Fibroblast of skin of back (primary cell): ENCODE data around the gene CAMTA1.

Experiments
- DNase-seq: peaks from one replicate; pipeline ENCODE4 v3.0.0-alpha.2; 2013

CAMTA1 gene

DNA sequence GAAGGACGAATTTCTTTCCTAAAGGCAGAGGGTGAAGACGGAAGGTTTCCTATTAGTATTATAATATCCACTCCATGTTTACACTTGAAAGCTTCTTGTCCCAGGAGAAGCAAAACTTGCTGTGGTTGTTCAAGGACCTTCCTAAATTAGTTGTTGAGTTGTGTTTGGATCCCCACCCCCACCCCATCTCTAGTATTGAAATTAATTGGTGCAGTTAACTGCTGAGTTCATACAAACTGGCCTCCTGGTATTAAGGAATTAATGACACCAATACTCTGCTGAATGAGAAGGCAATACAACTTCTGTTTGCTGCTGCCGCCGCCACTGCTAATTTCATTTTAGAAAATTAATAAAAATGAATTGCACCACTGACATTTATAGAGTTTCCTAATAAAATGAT is 308.8 kb downstream of the CAMTA1 start:
- DNase-seq = no peak

GRCh38 chr1:7094509-7094908 is 309.3 kb downstream of the CAMTA1 start:
- no peak for DNase-seq

- DNase-seq = no peak
Observed at GRCh38 chr1:7095343-7095964, 310.2 kb downstream of the CAMTA1 start.

- DNase-seq = no peak
Observed at GRCh38 chr1:7097938-7098592, 312.8 kb downstream of the CAMTA1 start.

DNA sequence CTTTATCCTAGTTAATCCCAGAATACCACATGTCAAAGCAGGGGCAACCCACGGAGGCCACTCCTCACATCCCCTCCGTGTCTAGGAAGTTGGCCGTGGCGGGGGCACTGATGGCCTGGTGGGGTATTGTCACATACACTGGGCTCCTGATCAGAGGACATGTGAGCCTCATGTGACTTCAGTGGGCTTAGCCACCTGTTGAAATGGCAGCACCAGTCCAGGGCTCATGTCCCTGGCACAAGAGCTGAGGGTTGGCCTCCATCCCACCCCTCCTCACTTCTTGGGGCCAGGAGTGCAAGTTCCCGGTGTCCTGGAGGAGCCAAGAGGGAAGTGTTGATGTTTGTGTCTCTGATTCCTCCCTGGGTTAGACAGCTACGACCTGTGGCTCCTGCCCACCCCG is 313.4 kb downstream of the CAMTA1 start:
- DNase-seq = no peak

GRCh38 chr1:7100479-7100878 is 315.2 kb downstream of the CAMTA1 start:
- no peak for DNase-seq

GRCh38 chr1:7101187-7101586 is 315.9 kb downstream of the CAMTA1 start:
- peak; percentile 37 for DNase-seq

GRCh38 chr1:7103361-7103782 is 318.1 kb downstream of the CAMTA1 start:
- DNase-seq = no peak

DNA sequence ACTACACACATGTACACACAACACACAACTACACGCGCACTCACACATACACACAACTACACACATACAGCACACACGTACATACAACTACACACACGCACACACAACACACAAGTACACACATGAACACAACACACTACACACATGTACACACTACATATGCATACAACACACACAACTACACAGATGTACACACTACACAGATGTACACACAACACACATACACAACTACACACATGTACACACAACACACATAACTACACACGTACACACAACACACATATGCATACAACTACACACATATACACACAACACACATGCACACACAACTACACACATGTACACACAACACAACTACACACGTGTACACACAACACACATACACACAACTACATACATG is 318.6 kb downstream of the CAMTA1 start:
- no peak for DNase-seq

GRCh38 chr1:7104339-7104738 is 319.1 kb downstream of the CAMTA1 start:
- no peak for DNase-seq

- no peak for DNase-seq
Observed at GRCh38 chr1:7105269-7105668, 320.0 kb downstream of the CAMTA1 start.

- DNase-seq = no peak
Observed at GRCh38 chr1:7106442-7107108, 321.3 kb downstream of the CAMTA1 start.

DNA sequence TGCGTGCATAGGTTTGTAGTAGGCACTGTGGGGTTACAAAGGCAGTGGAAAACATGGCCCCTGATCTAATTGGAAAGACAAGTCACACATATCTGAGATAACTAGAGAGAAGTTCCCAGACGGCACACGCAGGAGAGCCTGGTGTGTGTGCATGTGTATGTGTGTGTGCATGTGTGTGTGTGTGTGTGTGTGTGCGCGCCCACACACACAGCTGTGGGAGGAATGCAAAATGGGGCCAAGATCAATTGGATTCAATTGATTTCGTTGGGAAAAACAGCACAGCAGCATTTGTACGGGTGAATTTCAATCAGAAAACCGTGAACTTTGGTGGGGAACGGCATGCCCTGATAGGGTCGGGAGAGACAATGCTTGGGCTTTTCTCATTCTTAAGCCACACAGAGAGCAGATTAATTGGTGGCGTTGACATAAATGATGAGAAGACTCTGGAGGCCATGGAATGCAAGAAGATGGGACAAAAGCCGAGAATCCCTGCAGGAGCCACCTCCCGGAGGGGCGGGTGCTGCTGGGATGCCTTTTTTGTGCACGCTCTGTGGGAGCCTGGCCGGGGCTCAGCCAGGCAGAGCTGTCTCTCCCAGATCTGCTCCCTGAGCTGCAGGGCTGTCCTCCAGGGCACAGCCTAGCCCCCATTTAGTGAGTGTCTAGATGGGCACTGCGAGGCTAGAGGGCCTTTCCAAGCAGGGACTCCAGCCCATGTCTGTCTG is 322.0 kb downstream of the CAMTA1 start:
- no peak for DNase-seq

GRCh38 chr1:7108251-7108650 is 323.0 kb downstream of the CAMTA1 start:
- DNase-seq = no peak

- DNase-seq = no peak
Observed at GRCh38 chr1:7109901-7110300, 324.6 kb downstream of the CAMTA1 start.

- no peak for DNase-seq
Observed at GRCh38 chr1:7110321-7110720, 325.1 kb downstream of the CAMTA1 start.

GRCh38 chr1:7111853-7112252 is 326.6 kb downstream of the CAMTA1 start:
- DNase-seq = no peak

DNA sequence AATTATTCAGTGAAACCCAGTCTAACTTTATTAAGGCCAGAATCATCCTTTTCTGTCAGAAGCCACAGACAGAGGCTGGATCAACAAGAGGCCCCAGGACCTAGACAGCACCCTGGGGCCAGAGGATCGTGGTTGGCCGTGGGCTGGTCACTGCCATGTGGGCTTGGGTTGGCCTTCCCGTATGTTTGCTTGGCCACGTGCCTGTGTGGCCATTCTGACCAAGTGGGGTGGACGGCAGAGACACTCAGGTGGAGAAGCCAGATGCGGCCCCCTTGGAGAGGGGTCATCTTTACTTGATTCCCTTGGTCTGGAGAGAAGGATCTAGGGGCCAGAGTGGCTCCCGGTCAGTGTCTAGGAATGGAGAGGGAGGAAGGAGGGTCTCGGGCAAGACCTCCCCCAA is 327.9 kb downstream of the CAMTA1 start:
- DNase-seq = no peak

GRCh38 chr1:7113822-7114221 is 328.6 kb downstream of the CAMTA1 start:
- no peak for DNase-seq

GRCh38 chr1:7116001-7116400 is 330.7 kb downstream of the CAMTA1 start:
- no peak for DNase-seq

- DNase-seq = peak; percentile 92
Observed at GRCh38 chr1:7117399-7118281, 332.4 kb downstream of the CAMTA1 start.

- DNase-seq = no peak
Observed at GRCh38 chr1:7119156-7119555, 333.9 kb downstream of the CAMTA1 start.
